HepG2 (cell line): Measurements from ENCODE around the gene TP53I3. TPM values are rescaled to one million over a fixed set of nuclear protein-coding genes. Genes with fewer than 3 reads are reported as not detected.

Experiments
- ARNTL ChIP-seq: sonication (generic); formaldehyde crosslinking; IDR thresholded peaks from 2 replicates; pipeline ENCODE4 v1.4.0; 2020; ENCODE audit warnings: mild to moderate bottlenecking, missing genetic modification reagents
- CCDC6 ChIP-seq: sonication (generic); formaldehyde crosslinking; IDR thresholded peaks from 2 replicates; pipeline ENCODE4 v1.8.1; 2022; ENCODE audit warnings: mild to moderate bottlenecking, missing genetic modification reagents, moderate library complexity
- CREBL2 ChIP-seq: sonication (generic); formaldehyde crosslinking; IDR thresholded peaks from 2 replicates; pipeline ENCODE4 v1.8.1; 2023; ENCODE audit warnings: missing genetic modification reagents, mild to moderate bottlenecking, borderline replicate concordance
- HDAC1 ChIP-seq: sonication (generic); formaldehyde crosslinking; IDR thresholded peaks from 2 replicates; pipeline ENCODE4 v1.5.1; 2020; ENCODE audit warnings: mild to moderate bottlenecking, missing genetic modification reagents
- KIAA2018 ChIP-seq: sonication (generic); formaldehyde crosslinking; IDR thresholded peaks from 2 replicates; pipeline ENCODE4 v1.5.0; 2020; ENCODE audit warnings: mild to moderate bottlenecking, missing genetic modification reagents, borderline replicate concordance
- MED1 ChIP-seq: sonication (generic); formaldehyde crosslinking; IDR thresholded peaks from 2 replicates; pipeline ENCODE4 v1.4.0; 2020; ENCODE audit warnings: missing genetic modification reagents
- MTA3 ChIP-seq: sonication (generic); formaldehyde crosslinking; IDR thresholded peaks from 2 replicates; pipeline ENCODE4 v1.4.0; 2020; ENCODE audit warnings: missing genetic modification reagents
- PLSCR1 ChIP-seq: sonication (generic); formaldehyde crosslinking; IDR thresholded peaks from 2 replicates; pipeline ENCODE4 v1.5.0; 2020; ENCODE audit warnings: missing genetic modification reagents, mild to moderate bottlenecking, borderline replicate concordance
- ZNF17 ChIP-seq: sonication (generic); formaldehyde crosslinking; IDR thresholded peaks from 2 replicates; pipeline ENCODE4 v1.5.0; 2020; ENCODE audit warnings: mild to moderate bottlenecking, missing genetic modification reagents
- ZNF274 ChIP-seq: sonication (generic); formaldehyde crosslinking; IDR thresholded peaks from 2 replicates; pipeline ENCODE4 v1.5.1; 2020; ENCODE audit warnings: mild to moderate bottlenecking, missing genetic modification reagents
- ZNF326 ChIP-seq: sonication (generic); formaldehyde crosslinking; IDR thresholded peaks from 2 replicates; pipeline ENCODE4 v1.4.0; 2020; ENCODE audit warnings: missing genetic modification reagents, borderline replicate concordance
- ZNF75D ChIP-seq: sonication (generic); formaldehyde crosslinking; IDR thresholded peaks from 2 replicates; pipeline ENCODE4 v1.8.1; 2023; ENCODE audit warnings: missing genetic modification reagents, mild to moderate bottlenecking, borderline replicate concordance
- ZNF784 ChIP-seq: sonication (generic); formaldehyde crosslinking; IDR thresholded peaks from 2 replicates; pipeline ENCODE4 v1.5.1; 2020; ENCODE audit warnings: missing genetic modification reagents, mild to moderate bottlenecking, borderline replicate concordance
- ZXDC ChIP-seq: sonication (generic); formaldehyde crosslinking; IDR thresholded peaks from 2 replicates; pipeline ENCODE4 v1.5.0; 2020; ENCODE audit warnings: mild to moderate bottlenecking, missing genetic modification reagents
- ZZZ3 ChIP-seq: sonication (generic); formaldehyde crosslinking; IDR thresholded peaks from 2 replicates; pipeline ENCODE4 v1.4.0; 2020; ENCODE audit warnings: missing genetic modification reagents, mild to moderate bottlenecking, borderline replicate concordance
- polyA plus RNA-seq, 8 experiments: library from polyadenylated mRNA; depleted of rRNA in 3 of 8; stranded (reverse) in 7 of 8; unstranded in 1 of 8; fragments of >200 nt; fragmentation: Illumina TruSeq in 4 of 8; extraction: Trizol in 4 of 8; gene quantifications; 2 replicates each; pipeline versions ENCODE4 v1.2.1 to v1.2.3, GENCODE V29; 2011 to 2016; ENCODE audit warnings: low read depth in 4 of 8, missing spikeins in 1 of 8, mixed read lengths in 1 of 8; ENCODE audit not compliant: insufficient read depth in 1 of 8
- total RNA-seq, 5 experiments: library from RNA; depleted of rRNA; stranded (reverse); fragments of >200 nt; fragmentation: Illumina TruSeq; extraction: Trizol; gene quantifications; 2 replicates each; pipeline ENCODE4 v1.2.3, GENCODE V29; 2016; ENCODE audit warnings: low read depth in 1 of 5

Gene TP53I3
- total and polyA plus RNA-seq, 2 of the 13 experiments (the other 11 are each of a cell fraction or from before 2014, with no cell fraction given): 25.0 to 44.1 TPM

- peak; percentile 77; the same call in 1 of the 2 replicates for TF ChIP-seq ZXDC
- TF ChIP-seq ZNF75D (CRISPR knock-in tag): 0 out of 2 replicates have a peak, but pooled peaks have one; percentile 74
- peak; percentile 77 for TF ChIP-seq CREBL2 (CRISPR knock-in tag)
- no peak for TF ChIP-seq ZNF17 (CRISPR knock-in tag)
- TF ChIP-seq ARNTL (CRISPR knock-in tag): peak; percentile 74; the same call in 1 of the 2 replicates
- no peak for TF ChIP-seq MTA3 (CRISPR knock-in tag)
- peak; percentile 12 for TF ChIP-seq MED1 (CRISPR knock-in tag)
- peak; percentile 50 for TF ChIP-seq ZZZ3 (CRISPR knock-in tag)
- peak; percentile 75; the same call in 1 of the 2 replicates for TF ChIP-seq CCDC6 (CRISPR knock-in tag)
- peak; percentile 88 for TF ChIP-seq ZNF274
- TF ChIP-seq PLSCR1 (CRISPR knock-in tag): no peak
- TF ChIP-seq HDAC1: peak; percentile 84
- TF ChIP-seq KIAA2018 (CRISPR knock-in tag): no peak
- TF ChIP-seq ZNF326 (CRISPR knock-in tag): no peak
- peak; percentile 89 for TF ChIP-seq ZNF784 (CRISPR knock-in tag)
Measured at GRCh38 chr2:24123195-24123921, 38.7 kb upstream of the TP53I3 start, which contains the start of the genes FAM228B and PFN4 (continued).
